NCI-H2196 treated with DMSO at 0.1 percent for 48 hours (cell line): ENCODE measurements around the gene MYH9.
A peak's percentile ranks its signal among the peaks of the same experiment; 100 is the strongest.

Experiments
- DNase-seq: peaks from one replicate; lab custom pipeline; 2025; ENCODE audit not compliant: unreplicated experiment; lab: John Stamatoyannopoulos, UW

Gene MYH9

DNA sequence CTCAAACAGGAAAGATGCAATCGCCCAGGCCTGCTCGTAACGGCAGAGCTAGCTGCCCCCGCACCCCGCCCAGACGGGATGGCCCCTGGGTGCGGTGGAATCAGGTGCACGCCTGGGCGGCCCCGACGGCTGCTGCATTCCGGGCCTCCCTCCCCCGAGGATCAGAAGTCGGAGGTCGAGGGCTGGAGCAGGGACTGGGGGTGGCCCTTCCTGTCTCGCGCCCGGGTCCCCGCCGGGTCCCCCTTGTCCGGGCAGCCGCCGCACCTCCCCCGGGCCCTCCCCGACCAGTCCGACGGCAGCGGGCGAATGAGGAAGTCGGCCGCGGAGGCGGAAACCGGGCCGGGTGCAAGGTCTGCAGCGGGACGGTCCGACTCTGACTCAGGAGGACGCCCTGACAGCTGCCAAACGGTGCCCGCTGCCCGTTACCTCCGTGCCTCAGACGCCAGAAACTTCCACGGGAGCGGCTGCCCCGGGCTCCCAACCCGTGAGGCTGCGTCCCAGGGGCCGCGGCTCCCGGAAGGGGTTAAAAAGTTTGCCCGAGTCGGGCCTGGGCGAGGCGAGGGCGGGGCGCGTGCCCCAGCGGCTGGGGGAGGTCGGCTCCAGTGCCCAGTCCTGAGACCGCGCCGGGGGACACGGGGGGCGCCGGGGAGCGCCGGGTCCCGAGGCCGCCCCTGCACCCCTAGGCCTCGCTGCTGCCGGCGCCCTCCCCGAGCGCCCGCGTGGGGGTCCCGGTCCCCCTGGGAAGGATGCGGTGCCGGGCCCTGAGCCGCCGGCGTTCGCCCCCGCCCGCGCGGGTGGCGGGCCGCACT, 663 bp downstream of the MYH9 start:
- DNase-seq, result no peak

DNA sequence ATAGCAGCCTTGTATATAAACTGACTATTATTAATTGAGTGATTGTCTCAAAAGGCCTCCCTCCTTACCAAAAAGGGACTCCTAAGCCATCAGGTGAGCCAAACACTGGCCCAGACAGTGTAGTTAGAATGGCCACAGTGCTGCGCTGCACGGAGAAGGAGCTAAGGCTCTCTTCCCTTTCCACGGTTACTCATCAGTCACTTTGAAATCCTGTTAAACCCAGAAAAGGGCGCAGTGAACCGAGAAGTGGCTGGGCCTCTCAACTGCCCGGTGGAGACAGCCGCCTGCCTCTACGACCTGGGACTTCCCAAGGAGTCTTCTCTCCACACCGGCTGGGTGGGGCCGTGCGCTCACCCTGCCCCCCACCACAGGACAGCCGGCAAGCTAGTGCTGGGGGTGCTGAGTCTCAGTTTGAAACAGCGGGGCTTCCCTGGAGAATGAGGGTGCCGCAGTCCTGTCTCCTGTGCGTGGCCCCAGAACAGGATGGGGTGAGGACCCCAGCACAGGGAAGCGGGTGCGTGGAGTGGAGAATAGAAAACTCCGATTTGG, 1.3 kb downstream of the MYH9 start:
- no peak for DNase-seq

DNA sequence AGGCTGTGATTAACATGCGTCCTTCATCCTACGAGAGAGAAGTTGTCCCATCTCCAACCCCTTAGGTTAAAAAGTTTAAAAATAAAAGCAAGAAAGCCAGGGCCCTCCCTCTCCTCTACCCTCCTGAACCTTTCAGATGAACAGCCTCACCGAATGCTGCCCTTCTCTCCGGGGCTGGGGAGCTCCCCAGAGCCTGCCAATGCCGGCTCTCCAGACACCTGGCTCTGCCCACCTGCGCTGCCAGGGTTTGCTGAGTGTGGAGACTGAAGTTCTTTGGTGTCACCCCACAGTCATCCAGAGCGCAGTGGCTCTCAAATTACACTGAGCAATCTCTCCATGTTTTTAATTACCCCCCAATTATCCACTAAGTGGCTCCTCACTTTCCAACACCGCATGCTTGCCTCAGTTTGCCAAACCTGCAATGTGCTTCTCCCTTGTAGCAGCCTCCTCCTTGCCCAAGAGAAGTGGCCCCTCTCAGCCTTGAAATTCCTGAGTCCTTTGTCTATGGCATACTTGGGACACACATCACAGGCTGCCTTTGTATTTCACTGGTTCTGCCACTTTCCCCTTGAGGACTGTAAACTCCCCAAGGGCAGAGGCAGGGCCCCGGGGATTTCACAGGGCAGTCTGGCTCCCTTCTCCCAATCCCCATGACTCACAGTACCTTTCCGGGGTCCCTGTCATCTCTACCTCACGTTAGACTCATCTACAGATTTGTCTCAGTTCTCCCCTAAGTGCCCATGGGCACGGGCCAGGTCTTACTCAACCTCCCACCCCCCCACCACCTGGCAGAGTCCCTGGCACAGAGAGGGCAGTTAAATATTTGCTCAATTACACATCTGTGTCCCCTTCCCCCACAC, 2.0 kb downstream of the MYH9 start:
- no peak for DNase-seq

DNA sequence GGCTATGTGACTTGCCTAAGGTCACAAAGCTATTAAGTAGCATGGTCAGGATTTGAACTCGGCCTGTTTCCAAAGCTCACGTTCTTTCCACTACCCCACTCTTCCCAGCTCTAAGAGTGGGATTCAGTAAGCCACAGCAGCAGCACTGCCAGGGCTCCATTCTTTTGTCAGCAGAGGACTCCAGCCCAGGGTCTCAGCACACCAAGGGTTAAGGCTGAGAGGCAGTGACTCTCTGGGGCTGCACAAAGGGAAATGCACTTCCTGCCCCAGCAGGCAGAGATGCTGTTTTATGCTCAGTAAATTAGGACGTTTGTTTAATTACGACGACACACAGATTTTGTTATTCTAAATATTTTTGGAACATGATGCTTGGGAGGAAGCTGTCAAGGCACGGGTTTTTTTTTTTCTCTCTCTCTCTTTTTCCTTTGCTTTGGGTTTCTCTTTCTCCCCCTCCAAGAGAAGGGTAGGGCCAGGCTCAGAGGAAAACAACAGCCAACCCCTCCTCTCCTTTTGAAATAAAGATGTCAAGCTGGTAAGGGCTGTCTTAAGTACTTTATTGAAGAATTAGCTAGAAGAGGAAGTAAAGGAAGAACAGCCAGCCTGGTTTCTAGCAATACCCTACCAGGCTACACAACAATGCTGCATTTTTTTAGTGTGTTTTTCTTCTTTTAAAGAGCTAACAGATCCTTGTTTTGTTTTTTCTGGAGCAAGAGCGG, 2.8 kb downstream of the MYH9 start:
- no peak for DNase-seq

DNA sequence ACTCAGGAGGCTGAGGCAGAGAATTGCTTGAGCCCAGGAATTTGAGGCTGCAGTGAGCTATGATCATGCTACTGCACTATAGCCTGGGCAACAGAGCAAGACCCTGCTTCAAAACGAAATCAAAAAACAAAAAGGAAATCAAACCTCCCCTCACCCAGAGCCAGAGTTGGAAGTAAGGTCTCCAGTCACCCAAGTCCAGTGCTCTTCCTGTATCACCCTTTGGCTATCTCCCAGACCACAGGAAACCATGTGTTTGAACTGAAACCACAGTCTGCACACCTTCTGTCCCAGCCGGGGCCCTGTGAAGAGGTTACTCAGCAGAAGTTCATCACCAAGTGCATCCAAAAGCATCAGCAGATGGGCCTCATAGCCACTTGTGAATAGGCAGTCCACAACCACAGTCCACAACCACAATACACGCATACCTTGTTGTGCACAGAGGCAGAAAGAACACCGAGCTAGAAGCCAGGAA, 4.6 kb downstream of the MYH9 start:
- no peak for DNase-seq

DNA sequence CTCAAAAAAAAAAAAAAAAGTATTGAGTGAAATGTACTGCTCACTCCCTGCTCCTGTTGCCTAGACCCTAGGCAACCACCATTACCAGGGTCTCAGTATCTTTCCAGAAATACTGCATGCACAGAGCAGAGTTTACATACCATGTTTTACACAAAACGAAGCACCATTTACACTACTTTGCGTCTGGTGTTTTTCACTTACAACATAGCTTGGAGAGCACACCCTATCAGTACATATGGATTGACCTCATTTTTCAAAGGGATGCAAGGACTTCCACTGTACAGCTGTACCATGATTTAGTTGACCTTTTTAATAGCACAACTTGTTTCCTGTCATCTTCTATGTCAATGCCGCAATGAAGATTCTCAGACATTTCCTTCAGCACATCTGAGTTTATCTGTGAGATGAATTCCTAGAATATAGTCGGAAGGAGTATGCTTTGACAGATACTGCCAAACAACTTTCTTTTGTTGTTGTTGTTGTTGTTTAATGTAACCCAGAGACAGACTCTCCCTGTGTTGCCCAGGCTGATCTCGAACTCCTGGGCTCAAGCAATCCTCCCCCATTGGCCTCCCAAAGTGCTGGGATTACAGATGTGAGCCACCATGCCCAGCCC, 6.1 kb downstream of the MYH9 start:
- no peak for DNase-seq

DNA sequence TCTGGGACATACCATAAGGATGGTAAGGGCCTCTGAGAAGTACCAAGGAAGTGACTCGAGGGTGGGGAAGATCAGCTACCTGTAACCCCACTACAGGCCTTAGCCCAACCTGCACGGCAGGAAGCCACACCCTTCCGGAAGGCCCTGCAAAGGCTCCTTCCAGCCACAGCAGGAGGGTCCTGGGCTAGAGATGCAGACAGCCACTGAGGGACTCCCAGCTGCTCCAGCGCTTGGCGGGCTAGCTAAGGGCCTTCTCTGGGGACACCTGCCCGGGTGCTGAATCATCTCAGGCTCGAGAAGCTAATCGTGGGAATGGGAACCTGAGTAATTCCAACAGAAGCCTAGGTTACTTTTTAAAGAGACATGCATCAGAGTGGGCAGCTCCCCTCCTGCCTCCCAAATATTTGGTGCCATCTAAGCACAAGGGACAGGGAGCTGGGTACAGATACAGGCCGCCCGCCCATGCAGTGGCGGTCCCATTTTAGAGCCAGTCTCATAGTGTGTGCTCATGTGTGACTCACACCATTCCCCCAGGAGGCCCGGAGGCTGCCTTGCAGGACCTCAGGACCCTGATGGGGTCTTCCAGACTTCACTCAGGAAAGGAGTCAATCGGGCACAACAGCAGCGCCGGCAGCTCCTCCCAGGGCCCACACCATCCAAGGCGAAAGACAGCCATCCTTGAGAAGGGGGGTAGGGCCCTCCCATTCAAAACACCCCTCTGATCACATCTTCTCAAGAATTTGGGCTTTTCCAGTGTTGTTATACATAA, 8.0 kb downstream of the MYH9 start:
- DNase-seq, result no peak

DNA sequence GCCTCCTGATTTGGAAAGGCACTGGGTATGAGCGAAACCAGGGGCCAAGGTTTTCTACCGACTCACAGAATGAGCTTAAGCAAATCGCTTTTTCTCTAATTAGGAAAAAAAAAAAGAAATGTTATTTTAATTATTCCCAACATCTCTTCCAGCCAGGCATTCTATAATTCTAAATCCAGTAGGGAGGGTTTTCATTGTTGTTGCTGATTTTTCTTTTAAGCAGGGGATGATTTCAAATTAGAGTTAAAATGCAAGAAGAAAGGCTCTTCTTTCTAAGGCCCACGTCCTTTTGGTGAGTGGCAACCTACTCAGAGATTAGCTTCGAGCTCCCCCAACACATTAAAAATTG, 8.9 kb downstream of the MYH9 start:
- DNase-seq, result no peak

DNA sequence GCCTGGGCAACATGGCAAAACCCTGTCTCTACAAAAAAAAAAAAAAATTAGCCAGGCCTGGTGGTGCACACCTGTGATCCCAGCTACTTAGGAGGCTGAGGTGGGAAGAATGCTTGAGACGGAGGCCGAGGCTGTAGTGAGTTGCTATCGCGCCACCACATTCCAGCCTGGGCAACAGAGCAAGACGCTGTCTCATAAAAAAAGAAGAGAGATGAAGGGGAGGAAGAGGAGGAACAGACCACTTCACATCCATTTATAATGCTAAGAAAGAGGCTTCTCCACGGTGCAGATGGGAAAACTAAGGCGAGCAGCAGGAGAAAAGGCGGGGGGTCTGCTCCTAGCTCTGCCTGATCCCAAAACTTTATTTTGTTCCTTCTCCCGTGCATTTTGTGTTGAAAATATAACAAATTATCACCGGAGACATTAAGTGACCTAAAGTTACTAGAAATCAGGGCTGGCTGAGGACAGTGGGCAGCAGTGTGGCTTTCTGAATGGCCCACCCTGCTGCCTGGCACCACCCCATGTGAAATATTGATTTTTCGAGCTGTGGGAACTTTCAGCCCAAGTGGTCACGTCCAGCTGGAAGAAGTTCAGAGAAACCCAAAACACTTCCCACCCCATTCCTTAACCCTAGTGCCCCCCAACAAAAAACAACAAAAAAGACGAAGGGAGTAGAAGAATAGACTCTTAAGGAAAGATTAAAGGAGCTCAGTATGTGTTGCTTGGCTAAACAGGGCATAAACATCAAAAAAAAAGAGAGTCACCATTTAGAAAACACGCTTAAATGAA, 9.5 kb downstream of the MYH9 start:
- DNase-seq, result no peak

DNA sequence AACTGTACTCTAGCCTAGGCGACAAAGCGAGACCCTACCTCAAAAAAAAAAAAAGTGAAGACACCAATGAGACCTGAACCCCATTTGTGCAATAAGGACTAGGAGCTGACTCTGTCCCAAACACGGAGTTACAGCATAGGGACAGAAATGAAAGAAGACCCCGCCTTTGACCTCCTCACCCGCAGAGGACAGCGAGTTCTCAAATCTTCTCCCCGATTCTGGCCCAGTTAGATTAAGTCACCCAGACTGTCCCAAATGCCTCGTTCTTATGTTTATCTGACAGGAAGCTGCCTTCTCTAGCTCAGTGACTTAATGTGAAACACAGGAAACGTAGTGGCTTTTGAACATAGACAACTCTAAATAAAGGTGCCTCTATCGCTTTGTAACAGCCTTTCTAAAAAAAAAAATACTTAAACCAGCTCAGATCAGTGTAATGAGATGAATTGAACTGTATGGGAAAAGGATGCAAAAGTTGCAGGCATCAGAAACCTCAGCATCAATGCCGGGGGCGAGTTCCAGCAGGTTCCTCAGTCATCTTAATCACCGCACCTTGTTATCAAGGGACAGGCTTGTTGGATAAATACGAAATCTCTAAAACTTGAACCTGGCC, 10.6 kb downstream of the MYH9 start:
- no peak for DNase-seq

DNA sequence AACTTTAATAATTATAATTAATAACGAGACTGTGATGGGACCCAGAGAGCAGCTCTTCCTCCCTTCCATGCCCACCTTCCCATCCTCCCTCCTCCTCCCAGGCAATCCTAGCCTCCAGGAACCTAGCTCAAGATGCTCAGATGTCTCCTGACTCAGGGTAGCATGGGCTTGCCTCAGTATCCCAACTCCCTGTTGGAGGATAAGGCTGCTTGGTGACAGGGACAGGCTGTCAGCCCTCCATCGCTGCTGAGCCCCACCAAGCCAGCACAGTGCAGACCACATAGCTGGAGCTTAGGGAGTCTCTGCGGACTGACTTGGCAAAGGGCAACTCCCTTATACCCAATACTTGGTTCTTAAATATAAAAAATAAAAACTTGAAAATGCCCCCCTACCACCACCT, 11.5 kb downstream of the MYH9 start:
- DNase-seq, result no peak

DNA sequence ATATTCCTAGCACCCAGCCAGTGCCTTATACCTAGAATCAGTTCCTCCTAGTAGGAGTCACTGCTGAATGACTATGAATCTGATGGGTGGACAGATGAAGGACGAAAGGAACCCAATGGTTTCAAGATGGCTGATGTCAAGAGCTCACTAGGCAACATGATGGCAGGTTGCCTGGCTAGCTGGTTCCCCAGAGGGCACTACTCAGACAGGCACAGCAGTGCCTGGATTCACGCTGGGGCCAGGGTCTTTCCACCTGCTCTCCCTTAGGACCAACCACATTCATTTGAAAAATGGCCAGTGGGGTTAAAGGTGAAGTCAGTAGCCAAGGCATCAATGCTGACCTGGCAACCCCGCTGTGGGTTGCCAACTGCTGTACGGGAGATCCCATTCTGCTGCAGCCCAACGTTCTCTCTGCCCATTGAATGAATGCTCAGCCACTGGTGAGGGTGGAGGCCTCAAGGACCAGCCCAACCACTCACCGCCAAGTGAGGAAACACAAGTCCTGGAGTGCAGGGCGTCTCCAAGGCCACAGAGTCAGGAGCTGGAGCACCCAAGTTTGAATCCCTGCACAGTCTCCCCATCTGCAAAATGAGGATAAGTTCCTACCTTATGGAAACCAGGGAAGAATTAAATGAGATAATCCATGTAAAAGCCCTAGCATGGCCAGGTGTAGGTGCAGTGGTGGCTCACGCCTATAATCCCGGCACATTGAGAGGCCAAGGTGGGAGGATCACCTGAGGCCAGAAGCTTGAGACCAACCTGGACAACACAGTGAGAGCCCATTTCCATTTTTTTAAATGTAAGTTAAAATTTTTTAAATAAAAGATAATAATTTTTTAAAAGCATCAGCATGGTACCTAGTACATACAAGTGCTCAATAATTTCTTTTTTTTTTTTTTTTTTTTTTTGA, 12.4 kb downstream of the MYH9 start:
- DNase-seq, result no peak

DNA sequence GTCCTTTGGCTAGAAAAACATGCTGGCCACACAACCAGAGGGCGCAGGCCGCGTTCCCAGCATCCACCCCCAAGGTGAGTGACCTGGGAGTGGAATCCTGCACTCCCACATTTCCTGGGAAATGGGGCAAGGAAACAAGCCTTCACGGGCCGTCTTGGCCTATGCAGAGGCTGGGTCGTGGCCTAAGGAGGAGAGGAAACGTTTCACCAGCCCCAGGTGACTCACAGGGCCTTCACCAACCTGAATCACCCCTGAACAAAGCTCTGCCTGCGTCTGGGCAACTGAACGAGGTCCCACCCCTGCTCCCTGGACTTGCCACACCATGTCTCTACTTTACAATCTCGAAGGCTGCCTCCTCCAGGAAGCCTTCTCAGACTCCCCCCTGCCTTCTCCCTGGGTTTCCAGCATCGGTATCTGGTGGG, 13.2 kb downstream of the MYH9 start:
- no peak for DNase-seq

DNA sequence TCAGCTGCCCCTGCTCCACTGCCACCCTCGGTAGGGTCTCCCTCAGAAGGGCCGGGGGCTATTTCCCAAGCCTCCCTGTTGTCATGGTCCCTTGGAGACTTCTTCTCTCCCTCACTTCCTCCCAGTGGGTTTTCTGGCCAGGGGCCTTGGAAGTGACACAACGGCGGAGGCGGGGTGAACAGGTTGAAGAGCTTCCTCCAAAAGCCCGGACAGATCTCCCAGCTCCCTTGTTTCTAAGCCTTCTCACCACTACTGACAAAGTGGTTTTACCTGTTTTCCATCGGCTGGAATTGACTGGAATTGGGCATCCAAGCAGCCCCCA, 14.5 kb downstream of the MYH9 start:
- DNase-seq, result no peak

DNA sequence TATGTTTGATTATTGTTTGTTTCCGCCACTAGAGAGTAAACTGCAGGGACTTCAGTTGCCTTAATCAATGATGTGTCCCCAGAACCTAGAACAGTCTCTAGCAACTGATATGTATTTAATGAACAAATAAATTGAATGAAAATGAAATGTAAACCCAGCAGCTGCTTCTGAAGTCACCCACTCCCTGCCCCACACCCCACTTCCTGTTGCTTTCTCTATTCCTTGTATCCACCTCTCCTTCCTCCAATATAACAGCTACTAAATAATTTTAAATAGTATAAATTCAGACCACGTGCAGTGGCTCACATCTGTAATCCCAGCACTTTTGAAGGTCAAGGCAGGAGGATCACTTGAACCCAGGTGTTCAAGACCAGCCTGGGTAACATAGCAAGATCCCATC, 15.8 kb downstream of the MYH9 start:
- DNase-seq, result no peak

DNA sequence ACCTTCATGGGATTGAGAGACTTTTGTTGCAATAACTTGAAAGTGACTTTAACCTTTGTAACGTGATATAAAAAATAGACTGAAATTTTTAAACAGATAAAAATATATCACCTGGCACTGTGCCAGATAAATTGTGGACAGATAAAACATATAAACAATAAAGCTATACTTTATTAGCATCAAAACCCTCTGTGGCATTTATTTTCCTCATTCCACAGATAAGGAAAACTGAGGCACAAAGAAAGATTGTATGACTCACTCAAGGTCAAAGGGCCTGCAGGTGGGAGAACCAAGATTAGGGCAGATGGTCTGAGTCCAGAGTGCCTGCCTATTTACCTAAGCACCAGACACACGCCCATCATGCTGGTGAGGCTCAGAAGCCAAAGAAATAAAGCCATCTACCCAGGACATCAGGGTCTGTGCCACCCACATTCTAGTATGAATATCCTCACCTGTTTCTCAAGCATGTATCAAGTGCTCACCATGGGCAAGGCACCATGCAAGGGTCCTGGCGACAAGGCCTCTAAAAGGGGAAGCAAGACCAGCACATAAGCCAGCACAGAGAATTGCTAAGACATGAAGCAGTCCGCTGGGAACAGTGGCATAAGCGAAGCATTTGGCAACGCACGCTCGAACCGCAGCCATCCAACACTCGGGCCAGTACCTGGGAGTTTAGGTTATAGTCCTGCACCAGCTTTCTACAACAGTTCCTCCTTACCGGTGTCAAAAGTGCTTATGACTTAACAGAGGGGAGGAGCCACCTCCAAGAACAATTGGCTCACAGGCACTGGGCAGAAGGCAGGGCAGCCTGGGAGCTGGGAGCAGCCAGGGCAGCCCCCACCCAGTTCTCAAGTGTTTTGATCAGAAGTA, 17.6 kb downstream of the MYH9 start:
- peak; percentile 22 for DNase-seq
